Activated naive CD8-positive, alpha-beta T cell treated with anti-CD3 and anti-CD28 coated beads, Interleukin-2, amount 50 U/mL, for 16 hours (primary cell): ENCODE results near the gene MYLK4.

Source experiments
- DNase-seq: peaks from one replicate; pipeline ENCODE4 v3.0.0-alpha.2; 2020; ENCODE audit warnings: low read depth, low spot score

Gene MYLK4

GRCh38 chr6:2750832-2751231, at the start of gene MYLK4:
MYLK4 (minus strand) TSS chr6:2750922; CDS start chr6:2749294, 1,628 bp downstream.
- DNase-seq = no peak

GRCh38 chr6:2799936-2800527, 49.3 kb upstream of the MYLK4 start:
- no peak for DNase-seq

GRCh38 chr6:2798586-2799134, 47.9 kb upstream of the MYLK4 start:
- no peak for DNase-seq

- no peak for DNase-seq
These were observed 46.9 kb upstream of the MYLK4 start for GRCh38 chr6:2797564-2798031.

- DNase-seq = no peak
These were observed 46.1 kb upstream of the MYLK4 start for GRCh38 chr6:2796861-2797260.

GRCh38 chr6:2795956-2796355, 45.2 kb upstream of the MYLK4 start:
- no peak for DNase-seq

- DNase-seq = no peak
These were observed 44.4 kb upstream of the MYLK4 start for GRCh38 chr6:2795162-2795561.

- no peak for DNase-seq
These were observed 43.5 kb upstream of the MYLK4 start for GRCh38 chr6:2794171-2794730.

- DNase-seq = no peak
These were observed 42.9 kb upstream of the MYLK4 start for GRCh38 chr6:2793534-2794151.

- DNase-seq = no peak
These were observed 41.8 kb upstream of the MYLK4 start for GRCh38 chr6:2792330-2793110.

GRCh38 chr6:2791450-2791974, 40.8 kb upstream of the MYLK4 start:
- DNase-seq = no peak

GRCh38 chr6:2790588-2791449, 40.1 kb upstream of the MYLK4 start:
- no peak for DNase-seq

GRCh38 chr6:2786269-2786668, 35.5 kb upstream of the MYLK4 start:
- DNase-seq = no peak

- no peak for DNase-seq
These were observed 34.2 kb upstream of the MYLK4 start for GRCh38 chr6:2784930-2785329.

- no peak for DNase-seq
These were observed 33.3 kb upstream of the MYLK4 start for GRCh38 chr6:2784061-2784460.

GRCh38 chr6:2783188-2783963, 32.7 kb upstream of the MYLK4 start:
- DNase-seq = no peak

- DNase-seq = no peak
These were observed 32.1 kb upstream of the MYLK4 start for GRCh38 chr6:2782825-2783187.

- DNase-seq = no peak
These were observed 31.6 kb upstream of the MYLK4 start for GRCh38 chr6:2782356-2782708.

- no peak for DNase-seq
These were observed 31.1 kb upstream of the MYLK4 start for GRCh38 chr6:2781685-2782355.
